Fibroblast of lung (primary cell): ENCODE measurements around the gene KCNMA1. TPM values are rescaled to one million over a fixed set of nuclear protein-coding genes. Genes with fewer than 3 reads are reported as not detected.

Experiments
- DNase-seq, 2 donors: peaks; one replicate each; pipeline versions ENCODE4 v3.0.0 to v3.0.0-alpha.2; 2010; ENCODE audit warnings: low read depth in 2 of 2
- H2AFZ ChIP-seq: 2 replicates; pipeline ENCODE4 v1.5.1; 2012; ENCODE audit warnings: low read length, control low read depth, inconsistent platforms
- H3K27ac ChIP-seq: 2 replicates; pipeline ENCODE4 v1.5.1; 2011; ENCODE audit warnings: low read length, control low read depth; ENCODE audit not compliant: insufficient read depth
- H3K27me3 ChIP-seq: 2 replicates; pipeline ENCODE4 v1.5.1; 2011; ENCODE audit warnings: mild to moderate bottlenecking, low read length; ENCODE audit not compliant: control insufficient read depth, insufficient read depth
- H3K36me3 ChIP-seq: 2 replicates; pipeline ENCODE4 v1.5.1; 2011; ENCODE audit warnings: low read length; ENCODE audit not compliant: control insufficient read depth, insufficient read depth
- H3K4me1 ChIP-seq: 2 replicates; pipeline ENCODE4 v1.5.1; 2011; ENCODE audit warnings: low read length; ENCODE audit not compliant: control insufficient read depth, insufficient read depth; ENCODE audit errors: extremely low read depth
- H3K4me2 ChIP-seq: 2 replicates; pipeline ENCODE4 v1.5.1; 2011; ENCODE audit warnings: low read length, control low read depth; ENCODE audit not compliant: insufficient read depth; ENCODE audit errors: extremely low read depth
- H3K4me3 ChIP-seq, 4 experiments: fragments of 200-600 bp in 1 of 4; sonication (generic) in 1 of 4; replicated peaks in 1 of 4; 2 replicates each; pipeline ENCODE4 v1.5.1; 2011 to 2016; ENCODE audit warnings: low read length in 4 of 4, low read depth in 3 of 4, mild to moderate bottlenecking in 3 of 4, control low read depth in 2 of 4, inconsistent platforms in 1 of 4, mixed read lengths in 1 of 4; ENCODE audit not compliant: insufficient read depth in 1 of 4; ENCODE audit errors: control extremely low read depth in 1 of 4
- H3K79me2 ChIP-seq: 2 replicates; pipeline ENCODE4 v1.5.1; 2012; ENCODE audit warnings: mild to moderate bottlenecking, low read length, inconsistent platforms; ENCODE audit not compliant: control insufficient read depth, insufficient read depth
- H3K9ac ChIP-seq: 2 replicates; pipeline ENCODE4 v1.5.1; 2011; ENCODE audit warnings: mild to moderate bottlenecking, low read length, control low read depth; ENCODE audit not compliant: insufficient read depth
- H3K9me3 ChIP-seq: 2 replicates; pipeline ENCODE4 v1.5.1; 2012; ENCODE audit warnings: low read depth, low read length; ENCODE audit not compliant: control insufficient read depth, insufficient read depth
- H4K20me1 ChIP-seq: 2 replicates; pipeline ENCODE4 v1.5.1; 2011; ENCODE audit warnings: low read length; ENCODE audit not compliant: control insufficient read depth, insufficient read depth; ENCODE audit errors: extremely low read depth
- EZH2 ChIP-seq: IDR thresholded peaks from 2 replicates; pipeline ENCODE4 v1.5.1; 2012; ENCODE audit warnings: low read length, control low read depth, mild to moderate bottlenecking; ENCODE audit errors: missing control alignments
- polyA plus RNA-seq, 2 donors: library from polyadenylated mRNA; depleted of rRNA in 1 of 2; stranded (reverse) in 1 of 2; unstranded in 1 of 2; fragments of >200 nt; gene quantifications; 2 replicates each; pipeline ENCODE4 v1.2.1, GENCODE V29; 2011 to 2012; ENCODE audit warnings: missing spikeins in 1 of 2
- total RNA-seq: library from RNA; depleted of rRNA; stranded (reverse); fragments of >200 nt; gene quantifications from 2 replicates; pipeline ENCODE4 v1.2.1, GENCODE V29; 2014
- TF ChIP-seq, protein P1 (sequence below), 2 donors: IDR thresholded peaks in 1 of 2; conservative IDR thresholded peaks in 1 of 2; 1 replicate in 1 of 2; 2 replicates in 1 of 2; pipeline ENCODE4 v1.5.1; 2011 to 2012; ENCODE audit warnings: low read length in 2 of 2, control low read depth in 1 of 2, inconsistent platforms in 1 of 2, low read depth in 1 of 2, mild to moderate bottlenecking in 1 of 2

Gene KCNMA1
- total and polyA plus RNA-seq, 2 donors (not counting 1 experiment from before 2014, with no cell fraction given) = 31.0 to 138 TPM

DNA sequence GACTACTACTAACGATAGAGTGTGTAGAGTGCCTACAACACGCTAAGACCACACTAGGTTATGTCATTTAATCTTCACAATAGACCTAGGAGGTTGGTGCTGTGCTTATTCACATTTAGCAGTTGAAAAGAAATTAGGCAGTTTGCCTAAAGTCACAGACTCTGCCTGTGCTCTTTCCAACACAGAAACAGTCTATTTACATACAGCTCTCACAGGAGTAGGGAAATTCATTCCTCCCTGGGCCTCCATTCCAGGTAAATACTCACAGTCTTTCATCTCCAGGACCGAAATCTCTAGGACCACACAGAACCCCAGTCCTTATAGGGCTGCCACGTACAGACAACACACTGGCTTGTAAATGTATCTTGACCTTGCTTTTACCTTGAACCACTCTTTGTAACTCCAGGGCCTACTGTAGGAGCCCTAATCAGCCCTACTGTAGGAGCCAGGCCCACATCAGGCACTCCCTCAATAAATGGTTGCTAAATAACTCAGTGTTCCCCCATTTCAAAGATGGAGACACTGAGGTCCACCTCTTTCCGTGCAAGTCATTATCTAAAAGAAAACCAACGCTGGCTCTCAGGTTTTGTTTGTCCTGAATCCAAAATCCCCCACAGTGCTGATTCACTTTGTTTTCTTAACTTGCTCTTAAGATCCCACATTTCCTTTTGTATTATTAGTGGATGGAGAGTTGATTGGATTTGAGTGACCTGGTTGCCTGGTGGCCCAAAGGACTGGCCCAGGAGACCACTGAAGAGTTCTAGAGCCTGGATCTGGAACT lies 146.9 kb downstream of the KCNMA1 start:
- H3K79me2 ChIP-seq = no peaks in the 10 kb centered on the region
- DNase-seq = peak in 1 of 2 donors; percentile 66

GRCh38 chr10:77486517-77486916 lies 151.1 kb downstream of the KCNMA1 start:
- Histone ChIP-seq H3K4me3 (no peak overlapping the region), H3K9ac (no peak overlapping the region), H3K79me2 (no peaks in the 10 kb centered on the region), H3K36me3 (no peaks in the 10 kb centered on the region), H2AFZ (no peak overlapping the region), H3K4me2 (no peak overlapping the region), H3K4me1 (no peaks in the 10 kb centered on the region), H4K20me1 (no peaks in the 10 kb centered on the region), H3K9me3 (no peaks in the 10 kb centered on the region), H3K27ac (no peak overlapping the region), H3K27me3 (no peaks in the 10 kb centered on the region)
- DNase-seq = no peak
- TF ChIP-seq EZH2 = no peak

More for the DNA sequence above, 146.9 kb downstream of the KCNMA1 start:
- Histone ChIP-seq H2AFZ (no peak overlapping the region), H4K20me1 (no peaks in the 10 kb centered on the region), H3K9me3 (no peaks in the 10 kb centered on the region), H3K27ac (no peak overlapping the region), H3K36me3 (no peaks in the 10 kb centered on the region), H3K27me3 (no peaks in the 10 kb centered on the region), H3K4me3 (no peak overlapping the region), H3K9ac (no peak overlapping the region), H3K4me1 (no peaks in the 10 kb centered on the region), H3K4me2 (no peak overlapping the region)
- TF ChIP-seq EZH2 = no peak
- TF ChIP-seq, protein P1, sequence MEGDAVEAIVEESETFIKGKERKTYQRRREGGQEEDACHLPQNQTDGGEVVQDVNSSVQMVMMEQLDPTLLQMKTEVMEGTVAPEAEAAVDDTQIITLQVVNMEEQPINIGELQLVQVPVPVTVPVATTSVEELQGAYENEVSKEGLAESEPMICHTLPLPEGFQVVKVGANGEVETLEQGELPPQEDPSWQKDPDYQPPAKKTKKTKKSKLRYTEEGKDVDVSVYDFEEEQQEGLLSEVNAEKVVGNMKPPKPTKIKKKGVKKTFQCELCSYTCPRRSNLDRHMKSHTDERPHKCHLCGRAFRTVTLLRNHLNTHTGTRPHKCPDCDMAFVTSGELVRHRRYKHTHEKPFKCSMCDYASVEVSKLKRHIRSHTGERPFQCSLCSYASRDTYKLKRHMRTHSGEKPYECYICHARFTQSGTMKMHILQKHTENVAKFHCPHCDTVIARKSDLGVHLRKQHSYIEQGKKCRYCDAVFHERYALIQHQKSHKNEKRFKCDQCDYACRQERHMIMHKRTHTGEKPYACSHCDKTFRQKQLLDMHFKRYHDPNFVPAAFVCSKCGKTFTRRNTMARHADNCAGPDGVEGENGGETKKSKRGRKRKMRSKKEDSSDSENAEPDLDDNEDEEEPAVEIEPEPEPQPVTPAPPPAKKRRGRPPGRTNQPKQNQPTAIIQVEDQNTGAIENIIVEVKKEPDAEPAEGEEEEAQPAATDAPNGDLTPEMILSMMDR (conservative IDR thresholded peaks at IDR 0.05 in 1 of 2, IDR thresholded peaks at IDR 0.05 in 1 of 2; ENCODE audit: low read depth in 1 of 2, low read length in 2 of 2) = no peak

- H3K9ac ChIP-seq = no peak overlapping the region
- no peak overlapping the region for H3K4me3 ChIP-seq
- no peak overlapping the region for H2AFZ ChIP-seq
- TF ChIP-seq EZH2 = no peak
- TF ChIP-seq, protein P1 (conservative IDR thresholded peaks at IDR 0.05 in 1 of 2, IDR thresholded peaks at IDR 0.05 in 1 of 2; ENCODE audit: low read depth in 1 of 2, low read length in 2 of 2) = no peak
- H3K27ac ChIP-seq = no peak overlapping the region
- no peaks in the 10 kb centered on the region for H3K36me3 ChIP-seq
- H3K9me3 ChIP-seq = no peaks in the 10 kb centered on the region
- H3K27me3 ChIP-seq = no peaks in the 10 kb centered on the region
- DNase-seq = no peak
- H3K4me2 ChIP-seq = no peak overlapping the region
- no peaks in the 10 kb centered on the region for H3K79me2 ChIP-seq
- H4K20me1 ChIP-seq = no peaks in the 10 kb centered on the region
- H3K4me1 ChIP-seq = no peaks in the 10 kb centered on the region
These were observed 151.8 kb downstream of the KCNMA1 start for GRCh38 chr10:77485847-77486246.
